GM21528 (cell line): Measurements from ENCODE around the gene PHF8.

Experiments
- ATAC-seq: cut with Tn5 transposase; IDR thresholded peaks from one replicate; pipeline ENCODE4 v1.9.1; 2021; ENCODE audit warnings: mild to moderate bottlenecking, moderate library complexity; ENCODE audit not compliant: unreplicated experiment, low FRiP score

Gene PHF8

GRCh38 chrX:54044126-54044876 lies at the start of gene PHF8:
Gene PHF8 (minus strand): TSS chrX:54044473. CDS start chrX:54042728, 1,745 bp downstream.
- ATAC-seq = peak; percentile 88

GRCh38 chrX:54093571-54093970 lies 49.3 kb upstream of the PHF8 start:
- ATAC-seq = no peak

- no peak for ATAC-seq
These were observed 48.9 kb upstream of the PHF8 start for GRCh38 chrX:54093159-54093558.

- no peak for ATAC-seq
These were observed 46.6 kb upstream of the PHF8 start for GRCh38 chrX:54090880-54091279.

GRCh38 chrX:54089191-54089590 lies 44.9 kb upstream of the PHF8 start:
- ATAC-seq = no peak

GRCh38 chrX:54087661-54088060 lies 43.4 kb upstream of the PHF8 start:
- no peak for ATAC-seq

GRCh38 chrX:54085666-54086065 lies 41.4 kb upstream of the PHF8 start:
- ATAC-seq = no peak

GRCh38 chrX:54076903-54077302 lies 32.6 kb upstream of the PHF8 start:
- no peak for ATAC-seq

GRCh38 chrX:54074826-54075225 lies 30.6 kb upstream of the PHF8 start:
- no peak for ATAC-seq

GRCh38 chrX:54067766-54068165 lies 23.5 kb upstream of the PHF8 start:
- ATAC-seq = no peak

- ATAC-seq = no peak
These were observed 22.6 kb upstream of the PHF8 start for GRCh38 chrX:54066841-54067240.

- ATAC-seq = no peak
These were observed 20.3 kb upstream of the PHF8 start for GRCh38 chrX:54064564-54064963.

- ATAC-seq = no peak
These were observed 19.1 kb upstream of the PHF8 start for GRCh38 chrX:54063361-54063760.

- ATAC-seq = no peak
These were observed 5.5 kb upstream of the PHF8 start for GRCh38 chrX:54049801-54050200.

- ATAC-seq = no peak
These were observed 4.1 kb upstream of the PHF8 start for GRCh38 chrX:54048412-54048811.

- no peak for ATAC-seq
These were observed 1.4 kb upstream of the PHF8 start for GRCh38 chrX:54045563-54046228.

GRCh38 chrX:54044877-54045338 lies 635 bp upstream of the PHF8 start:
- ATAC-seq = no peak

- ATAC-seq = peak; percentile 12
These were observed 640 bp downstream of the PHF8 start for GRCh38 chrX:54043541-54044125.

- ATAC-seq = no peak
These were observed 1.2 kb downstream of the PHF8 start for GRCh38 chrX:54043056-54043455.

GRCh38 chrX:54042609-54043021 lies 1.7 kb downstream of the PHF8 start:
- ATAC-seq = no peak

- ATAC-seq = no peak
These were observed 13.9 kb downstream of the PHF8 start for GRCh38 chrX:54030329-54030728.
